GM10266 (cell line): ENCODE measurements around the gene STX4.

Source experiments
- DNase-seq: peaks from one replicate; pipeline ENCODE4 v3.0.0; 2012; ENCODE audit errors: extremely low spot score
- CTCF ChIP-seq: IDR thresholded peaks from 2 replicates; pipeline ENCODE4 v1.5.1; 2012; ENCODE audit warnings: mild to moderate bottlenecking, low read depth; ENCODE audit not compliant: control insufficient read depth, insufficient read depth; ENCODE audit errors: missing control alignments

The STX4 gene

DNA sequence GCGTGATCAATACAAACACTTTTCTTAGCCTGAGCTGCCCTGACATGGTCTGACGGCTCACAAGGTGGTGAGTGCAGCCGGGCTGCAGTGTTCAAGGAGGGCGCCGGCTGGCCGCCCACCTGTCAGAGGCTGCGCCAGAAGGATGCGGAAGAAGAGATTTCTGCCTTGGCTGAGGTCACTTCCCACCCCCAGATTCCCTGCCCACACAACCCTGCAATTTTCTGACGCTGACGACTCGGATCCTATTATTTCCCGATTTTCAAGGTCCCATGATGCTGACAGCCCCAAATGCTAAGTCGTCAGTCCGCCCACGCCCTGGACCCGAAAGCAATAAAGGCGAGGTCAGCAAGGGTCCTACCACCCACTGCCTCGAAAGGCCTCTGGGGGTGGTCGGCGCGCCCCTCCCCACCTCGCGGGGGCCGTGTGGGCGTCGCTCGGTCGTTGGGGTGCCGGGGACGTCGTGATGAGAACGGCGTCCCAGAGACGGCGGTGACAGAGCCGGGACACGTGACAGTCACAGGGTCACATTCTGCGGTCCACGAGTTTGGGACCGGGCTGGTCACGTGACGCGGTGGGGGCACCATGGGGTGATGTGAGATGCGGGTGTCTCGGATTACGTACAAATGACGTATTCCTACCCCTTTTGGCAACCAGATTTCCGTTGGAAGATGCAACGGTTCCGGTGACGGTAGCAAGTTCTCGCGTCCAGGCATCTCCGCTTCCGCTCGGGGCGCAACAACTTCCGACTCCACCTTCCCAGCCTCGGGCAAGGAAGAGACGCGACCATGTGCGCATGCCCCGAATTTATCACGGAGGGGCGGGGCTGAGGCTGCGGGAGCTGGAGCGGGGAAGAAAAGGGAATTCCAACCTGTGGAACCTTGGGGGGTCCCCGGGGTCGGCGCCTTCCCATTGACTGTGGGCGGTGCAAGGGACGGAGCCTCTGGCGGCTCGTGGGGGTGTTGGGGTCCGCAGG lies at the start of gene STX4:
STX4 (plus strand) TSS at position 823 of the 973 bp plus-strand sequence. CDS start 248 bp downstream, outside the sequence.
- no peak for TF ChIP-seq CTCF
- peak; percentile 95 for DNase-seq

DNA sequence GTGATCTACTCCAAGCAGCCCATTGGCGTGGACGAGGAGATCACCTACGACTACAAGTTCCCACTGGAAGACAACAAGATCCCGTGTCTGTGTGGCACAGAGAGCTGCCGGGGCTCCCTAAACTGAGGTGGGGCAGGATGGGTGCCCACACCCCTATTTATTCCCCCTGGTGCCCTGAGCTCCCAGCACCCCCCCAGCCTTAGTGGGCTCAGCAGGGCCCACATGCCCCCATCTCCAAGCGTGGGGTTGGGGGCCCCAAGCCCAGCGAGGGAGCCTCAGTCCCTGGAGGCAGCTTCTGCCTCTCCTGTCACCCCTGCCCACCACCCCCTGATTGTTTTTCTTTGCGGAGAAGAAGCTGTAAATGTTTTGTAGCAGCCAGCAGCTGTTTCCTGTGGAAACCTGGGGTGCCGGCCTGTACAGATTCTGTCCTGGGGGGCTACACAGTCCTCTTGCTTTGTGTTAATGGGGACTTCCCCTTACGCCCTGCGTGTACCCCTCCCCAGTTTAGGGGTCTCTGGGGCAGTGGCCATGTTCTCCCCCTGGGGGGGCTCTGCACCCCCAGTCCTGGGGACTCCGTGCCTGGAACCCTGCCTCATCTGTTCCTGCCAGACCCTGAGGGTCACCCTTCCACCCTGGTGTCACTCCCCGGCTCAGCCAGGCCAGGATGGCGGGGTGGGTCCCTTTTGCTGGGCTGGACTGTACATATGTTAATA lies 49.3 kb upstream of the STX4 start:
- DNase-seq: no peak

GRCh38 chr16:30984669-30985400 lies 48.5 kb upstream of the STX4 start, which contains the start of gene HSD3B7:
Gene HSD3B7 (plus strand): TSS chr16:30985207. CDS start chr16:30985659, 452 bp downstream.
- peak; percentile 93 for DNase-seq
- TF ChIP-seq CTCF: peak; percentile 93

More for the DNA sequence above, 49.3 kb upstream of the STX4 start:
- TF ChIP-seq CTCF: no peak

- DNase-seq: no peak
- no peak for TF ChIP-seq CTCF
Measured at GRCh38 chr16:30985401-30986128, 47.8 kb upstream of the STX4 start.

DNA sequence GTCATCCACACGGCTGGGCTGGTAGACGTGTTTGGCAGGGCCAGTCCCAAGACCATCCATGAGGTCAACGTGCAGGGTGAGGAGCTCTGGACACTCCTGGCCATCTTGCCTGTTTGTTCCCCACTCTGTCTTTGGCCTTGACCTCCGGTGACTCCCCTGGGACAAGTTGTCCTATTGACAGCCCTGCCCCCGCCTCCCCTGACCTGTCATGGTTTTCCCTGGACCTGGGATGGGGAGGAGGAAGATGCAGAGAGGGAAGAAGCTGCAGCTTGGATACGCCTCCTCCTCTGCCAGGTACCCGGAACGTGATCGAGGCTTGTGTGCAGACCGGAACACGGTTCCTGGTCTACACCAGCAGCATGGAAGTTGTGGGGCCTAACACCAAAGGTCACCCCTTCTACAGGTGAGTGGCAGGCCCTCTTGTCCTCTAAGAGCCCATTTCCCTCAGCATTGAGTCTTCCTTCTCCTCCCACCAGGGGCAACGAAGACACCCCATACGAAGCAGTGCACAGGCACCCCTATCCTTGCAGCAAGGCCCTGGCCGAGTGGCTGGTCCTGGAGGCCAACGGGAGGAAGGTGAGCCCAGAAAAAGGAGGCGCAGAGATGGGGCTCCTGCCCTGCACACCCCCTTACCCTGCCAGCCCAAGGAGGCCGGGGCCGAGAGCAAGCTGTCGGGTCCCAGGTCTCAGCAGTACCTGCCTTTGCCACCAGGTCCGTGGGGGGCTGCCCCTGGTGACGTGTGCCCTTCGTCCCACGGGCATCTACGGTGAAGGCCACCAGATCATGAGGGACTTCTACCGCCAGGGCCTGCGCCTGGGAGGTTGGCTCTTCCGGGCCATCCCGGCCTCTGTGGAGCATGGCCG lies 47.0 kb upstream of the STX4 start:
- DNase-seq: no peak

More for the DNA sequence above, 47.0 kb upstream of the STX4 start:
- no peak for TF ChIP-seq CTCF
